Subcutaneous adipose tissue (tissue), 4 donors: Measurements from ENCODE around the gene TMPRSS4. TPM values are rescaled to one million over a fixed set of nuclear protein-coding genes. Genes with fewer than 3 reads are reported as not detected.

Experiments used
- total RNA-seq, 4 donors: library from RNA; depleted of rRNA; stranded (reverse); fragments of >200 nt; gene quantifications; one replicate each; pipeline ENCODE4 v1.1.0, GENCODE V29; 2016
- TF ChIP-seq, protein P1 (sequence below): fragments of 450-650 bp; IDR thresholded peaks from one replicate; pipeline ENCODE4 v1.5.1; 2016; ENCODE audit warnings: low read depth, mild to moderate bottlenecking, control low read depth, antibody characterized with exemption, moderate library complexity

The TMPRSS4 gene
- total RNA-seq, 4 donors from 2014 or later = 1.1 TPM; not detected in 3

GRCh38 chr11:118126082-118126838 lies 49.4 kb downstream of the TMPRSS4 start:
- TF ChIP-seq, protein P1, sequence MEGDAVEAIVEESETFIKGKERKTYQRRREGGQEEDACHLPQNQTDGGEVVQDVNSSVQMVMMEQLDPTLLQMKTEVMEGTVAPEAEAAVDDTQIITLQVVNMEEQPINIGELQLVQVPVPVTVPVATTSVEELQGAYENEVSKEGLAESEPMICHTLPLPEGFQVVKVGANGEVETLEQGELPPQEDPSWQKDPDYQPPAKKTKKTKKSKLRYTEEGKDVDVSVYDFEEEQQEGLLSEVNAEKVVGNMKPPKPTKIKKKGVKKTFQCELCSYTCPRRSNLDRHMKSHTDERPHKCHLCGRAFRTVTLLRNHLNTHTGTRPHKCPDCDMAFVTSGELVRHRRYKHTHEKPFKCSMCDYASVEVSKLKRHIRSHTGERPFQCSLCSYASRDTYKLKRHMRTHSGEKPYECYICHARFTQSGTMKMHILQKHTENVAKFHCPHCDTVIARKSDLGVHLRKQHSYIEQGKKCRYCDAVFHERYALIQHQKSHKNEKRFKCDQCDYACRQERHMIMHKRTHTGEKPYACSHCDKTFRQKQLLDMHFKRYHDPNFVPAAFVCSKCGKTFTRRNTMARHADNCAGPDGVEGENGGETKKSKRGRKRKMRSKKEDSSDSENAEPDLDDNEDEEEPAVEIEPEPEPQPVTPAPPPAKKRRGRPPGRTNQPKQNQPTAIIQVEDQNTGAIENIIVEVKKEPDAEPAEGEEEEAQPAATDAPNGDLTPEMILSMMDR = no peak

DNA sequence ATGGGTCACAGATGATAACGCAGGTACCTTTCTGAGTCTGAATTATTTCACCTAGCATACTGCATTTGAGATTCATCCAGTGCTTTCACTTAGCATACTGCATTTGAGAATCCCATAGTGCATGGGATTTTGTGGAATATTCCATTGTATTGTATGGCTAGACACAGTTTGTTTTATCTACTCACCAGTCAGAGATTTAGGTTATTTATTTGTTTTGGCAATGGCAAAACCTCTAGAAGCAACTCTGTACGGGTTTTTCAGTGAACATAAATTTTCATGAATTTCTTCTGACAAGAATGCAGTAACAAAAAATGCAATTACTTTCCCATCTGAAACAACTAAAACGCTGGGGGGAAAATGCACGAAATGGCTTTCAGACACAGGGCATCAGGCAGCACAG lies 51.4 kb downstream of the TMPRSS4 start:
- TF ChIP-seq, protein P1 = no peak

GRCh38 chr11:118128721-118129470 lies 52.0 kb downstream of the TMPRSS4 start:
- TF ChIP-seq, protein P1 = no peak

DNA sequence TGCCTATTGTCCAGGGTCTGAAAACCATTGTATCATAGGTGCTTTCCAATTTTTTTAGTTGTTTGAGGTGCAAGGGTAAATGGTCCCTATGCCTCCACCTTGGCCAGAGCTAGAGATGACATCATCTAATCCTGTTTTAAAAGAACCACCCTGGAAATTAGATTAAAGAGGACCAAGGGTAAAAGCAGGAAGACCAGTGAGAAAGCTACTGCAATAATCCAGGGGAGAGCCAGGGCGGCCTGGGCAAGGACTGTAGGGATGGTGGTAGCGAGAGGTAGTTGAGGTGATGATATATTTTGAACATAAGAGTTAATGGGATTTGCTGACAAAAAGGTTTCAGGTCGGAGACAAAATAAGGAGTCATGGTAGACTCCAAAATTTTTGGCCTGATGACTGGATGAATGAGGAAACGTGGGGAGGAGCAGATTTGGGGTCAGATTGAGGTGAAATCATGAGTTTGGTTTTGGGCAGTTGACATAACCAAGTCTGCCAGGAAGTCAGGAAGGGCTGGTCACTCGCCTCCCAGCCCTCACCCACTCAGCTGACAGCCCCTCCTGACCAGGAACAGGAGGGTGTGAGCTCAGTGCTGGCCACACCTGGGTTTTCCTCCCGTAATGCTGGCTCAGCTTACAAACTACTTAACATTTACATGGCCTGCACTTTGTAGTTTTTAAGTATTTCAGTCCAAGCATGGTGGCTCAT lies 52.7 kb downstream of the TMPRSS4 start:
- TF ChIP-seq, protein P1 = no peak

DNA sequence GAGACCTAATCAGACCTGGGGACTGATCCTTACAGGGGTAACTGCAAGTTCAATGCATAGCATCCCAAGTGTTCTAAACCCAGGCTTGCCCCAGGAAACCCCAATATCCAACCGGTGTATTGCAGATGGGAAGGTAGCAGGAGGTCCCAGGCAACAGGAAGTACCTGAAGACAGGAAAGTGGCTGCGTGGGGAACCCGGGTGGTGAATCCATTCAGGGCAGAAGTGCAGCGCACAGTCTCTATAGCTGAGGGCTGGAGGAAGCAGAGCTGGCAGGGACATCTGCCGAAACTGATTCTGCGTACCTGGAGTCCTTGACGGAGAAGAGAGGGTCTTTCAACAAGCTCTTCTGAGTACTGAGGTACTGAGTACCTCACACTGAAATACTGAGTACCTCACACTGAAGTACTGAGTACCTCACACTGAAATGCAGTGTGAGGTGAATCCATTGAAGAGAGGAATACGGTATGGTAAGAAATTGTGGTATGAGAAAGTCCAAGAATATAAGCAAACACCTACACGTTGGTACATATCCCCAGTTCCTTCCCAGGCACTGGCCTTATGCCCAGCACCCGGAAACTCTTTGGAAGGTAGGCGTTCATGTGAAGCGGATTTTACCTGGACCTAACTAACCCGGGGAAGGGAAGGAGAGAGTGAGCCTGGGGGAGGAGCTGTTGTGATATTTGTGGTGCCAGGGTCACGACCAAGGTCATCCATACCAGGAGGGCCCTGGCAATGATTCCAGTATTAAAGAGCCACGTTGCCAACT lies 55.7 kb downstream of the TMPRSS4 start:
- TF ChIP-seq, protein P1 = no peak

- TF ChIP-seq, protein P1 = no peak
Measured at GRCh38 chr11:118133816-118134215, 56.9 kb downstream of the TMPRSS4 start.
